GM21423 (cell line): ENCODE measurements around the gene PEX16.
A peak's percentile ranks its signal among the peaks of the same experiment; 100 is the strongest.

ENCODE experiments used
- ATAC-seq: cut with Tn5 transposase; IDR thresholded peaks from one replicate; pipeline ENCODE4 v1.9.1; 2021; ENCODE audit warnings: mild to moderate bottlenecking, moderate library complexity; ENCODE audit not compliant: unreplicated experiment

PEX16 gene

GRCh38 chr11:45917623-45918330 is at the start of gene PEX16:
Gene PEX16, minus strand, starts transcription at chr11:45917877. Its CDS starts 66 bp downstream, at chr11:45917811.
- ATAC-seq, result peak; percentile 79

- peak; percentile 83 for ATAC-seq
Observed at GRCh38 chr11:45964911-45965389, 47.3 kb upstream of the PEX16 start.

GRCh38 chr11:45961751-45962240 is 44.1 kb upstream of the PEX16 start:
- ATAC-seq, result no peak

- ATAC-seq, result no peak
Observed at GRCh38 chr11:45960387-45961095, 42.9 kb upstream of the PEX16 start.

- no peak for ATAC-seq
Observed at GRCh38 chr11:45959851-45960250, 42.2 kb upstream of the PEX16 start.

GRCh38 chr11:45949992-45950407 is 32.3 kb upstream of the PEX16 start:
- no peak for ATAC-seq

- ATAC-seq, result no peak
Observed at GRCh38 chr11:45948356-45948755, 30.7 kb upstream of the PEX16 start.

- ATAC-seq, result no peak
Observed at GRCh38 chr11:45947885-45948284, 30.2 kb upstream of the PEX16 start.

- ATAC-seq, result no peak
Observed at GRCh38 chr11:45945397-45945999, 27.8 kb upstream of the PEX16 start.

- no peak for ATAC-seq
Observed at GRCh38 chr11:45942381-45942780, 24.7 kb upstream of the PEX16 start.

GRCh38 chr11:45941285-45941684 is 23.6 kb upstream of the PEX16 start:
- ATAC-seq, result no peak

GRCh38 chr11:45939836-45940235 is 22.2 kb upstream of the PEX16 start:
- no peak for ATAC-seq

- no peak for ATAC-seq
Observed at GRCh38 chr11:45937916-45938315, 20.2 kb upstream of the PEX16 start.

GRCh38 chr11:45936511-45937054 is 18.9 kb upstream of the PEX16 start:
- no peak for ATAC-seq

- ATAC-seq, result no peak
Observed at GRCh38 chr11:45935349-45936064, 17.8 kb upstream of the PEX16 start.

- ATAC-seq, result no peak
Observed at GRCh38 chr11:45934580-45935318, 17.1 kb upstream of the PEX16 start.

GRCh38 chr11:45933846-45934579 is 16.3 kb upstream of the PEX16 start:
- no peak for ATAC-seq

- peak; percentile 29 for ATAC-seq
Observed at GRCh38 chr11:45933131-45933831, 15.6 kb upstream of the PEX16 start.

GRCh38 chr11:45932217-45932616 is 14.5 kb upstream of the PEX16 start:
- ATAC-seq, result no peak
